ENCODE measurements around the gene FOXO3.
"Not testable (repeated sequence)": the region's sequence is repeated elsewhere in the genome, so short reads cannot be mapped to it uniquely, and the experiment has no call there.

Gene FOXO3

DNA sequence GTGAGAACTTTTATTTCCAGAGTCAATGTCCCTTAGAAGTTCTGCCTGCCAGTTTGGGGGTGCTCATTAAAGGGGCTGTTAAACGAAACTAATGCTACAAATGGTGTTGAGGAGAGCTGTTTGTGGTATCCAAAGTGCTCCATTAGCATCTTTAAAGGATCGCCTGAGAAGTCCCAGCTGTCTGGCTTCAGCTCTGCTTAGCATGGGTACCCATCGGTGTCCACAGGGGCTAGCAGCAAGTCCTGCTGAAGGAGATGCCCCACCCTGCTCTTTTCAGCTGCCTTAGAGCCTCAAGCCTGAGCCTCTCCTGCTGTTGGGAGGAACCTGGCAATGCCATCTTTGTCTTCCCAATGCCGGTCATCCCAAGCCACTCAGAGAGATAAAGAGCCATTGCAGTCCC, 111.1 kb downstream of the FOXO3 start:
- 30 to 33% methylated on average over 4 of the region's 4 CpGs for WGBS, 2 experiments
- H3K36me3 ChIP-seq (ENCODE audit: control insufficient read depth, insufficient read depth, low read length), result no peaks in the 10 kb centered on the region
- no peak overlapping the region for H3K4me3 ChIP-seq (ENCODE audit: insufficient read depth, low read depth, low read length)
- H3K27me3 ChIP-seq (ENCODE audit: control insufficient read depth, insufficient read depth, low read length, poor library complexity, severe bottlenecking), result no peaks in the 10 kb centered on the region
- H3K9me3 ChIP-seq (ENCODE audit: control insufficient read depth, low read length), result no peaks in the 10 kb centered on the region
- no peak overlapping the region for H3K27ac ChIP-seq (ENCODE audit: insufficient read depth, low read depth, low read length, poor library complexity, severe bottlenecking)
- H3K4me1 ChIP-seq (ENCODE audit: control insufficient read depth, insufficient read depth, low read length), result peaks cover 13% of the 10 kb centered on the region

DNA sequence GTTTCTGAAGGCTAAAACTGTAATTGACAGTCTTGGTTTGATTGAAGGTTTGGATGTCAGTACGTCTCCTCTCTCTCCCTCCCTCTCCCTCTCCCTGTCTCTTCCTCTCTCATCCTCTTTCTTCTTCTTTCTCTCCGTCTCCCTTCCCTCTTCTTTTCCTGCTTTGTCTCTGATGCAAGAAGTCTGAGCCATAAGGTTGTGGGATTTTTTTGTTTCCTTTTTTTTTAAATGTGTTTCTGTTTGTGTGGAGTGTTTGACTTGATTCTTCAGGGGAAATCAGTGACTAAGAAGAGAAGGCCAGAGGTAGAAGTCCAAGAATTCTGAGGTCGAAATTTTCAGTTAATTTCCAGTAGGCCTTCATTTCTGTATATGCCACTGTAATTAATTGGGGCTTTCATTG, 111.9 kb downstream of the FOXO3 start:
- Histone ChIP-seq H3K4me1 (ENCODE audit: control insufficient read depth, insufficient read depth, low read length) (peaks cover 5% of the 10 kb centered on the region), H3K27me3 (ENCODE audit: control insufficient read depth, insufficient read depth, low read length, poor library complexity, severe bottlenecking) (no peaks in the 10 kb centered on the region), H3K9me3 (ENCODE audit: control insufficient read depth, low read length) (no peaks in the 10 kb centered on the region), H3K36me3 (ENCODE audit: control insufficient read depth, insufficient read depth, low read length) (no peaks in the 10 kb centered on the region), H3K27ac (ENCODE audit: insufficient read depth, low read depth, low read length, poor library complexity, severe bottlenecking) (no peak overlapping the region), H3K4me3 (ENCODE audit: insufficient read depth, low read depth, low read length) (no peak overlapping the region)
- 86 to 88% methylated on average over 1 to 3 of the region's 3 CpGs for WGBS, 2 experiments

DNA sequence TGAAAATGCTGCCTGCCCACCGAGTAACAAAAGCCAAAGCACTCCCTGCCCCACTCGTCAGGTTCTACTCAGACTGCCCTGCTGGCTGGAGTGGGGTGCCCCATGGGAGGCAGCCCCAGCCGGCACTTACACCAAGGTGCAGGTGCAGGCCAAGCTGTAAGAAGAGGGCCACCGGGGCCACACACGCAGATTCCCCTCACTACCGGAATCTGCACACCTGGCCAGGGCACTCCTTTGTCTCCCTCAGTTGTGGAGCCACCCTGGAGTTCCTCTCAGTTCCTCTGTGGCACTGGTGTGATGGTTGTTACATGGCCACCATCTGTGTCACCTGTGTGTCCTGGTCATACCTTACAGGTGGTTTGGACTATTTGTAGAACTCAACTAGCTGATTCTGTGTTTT, 112.4 kb downstream of the FOXO3 start:
- Histone ChIP-seq H3K4me3 (ENCODE audit: insufficient read depth, low read depth, low read length) (no peak overlapping the region), H3K36me3 (ENCODE audit: control insufficient read depth, insufficient read depth, low read length) (no peaks in the 10 kb centered on the region), H3K4me1 (ENCODE audit: control insufficient read depth, insufficient read depth, low read length) (no peaks in the 10 kb centered on the region), H3K27ac (ENCODE audit: insufficient read depth, low read depth, low read length, poor library complexity, severe bottlenecking) (no peak overlapping the region), H3K9me3 (ENCODE audit: control insufficient read depth, low read length) (no peaks in the 10 kb centered on the region), H3K27me3 (ENCODE audit: control insufficient read depth, insufficient read depth, low read length, poor library complexity, severe bottlenecking) (no peaks in the 10 kb centered on the region)
- WGBS, 2 experiments, result 92 to 95% methylated on average over 6 of the region's 6 CpGs

DNA sequence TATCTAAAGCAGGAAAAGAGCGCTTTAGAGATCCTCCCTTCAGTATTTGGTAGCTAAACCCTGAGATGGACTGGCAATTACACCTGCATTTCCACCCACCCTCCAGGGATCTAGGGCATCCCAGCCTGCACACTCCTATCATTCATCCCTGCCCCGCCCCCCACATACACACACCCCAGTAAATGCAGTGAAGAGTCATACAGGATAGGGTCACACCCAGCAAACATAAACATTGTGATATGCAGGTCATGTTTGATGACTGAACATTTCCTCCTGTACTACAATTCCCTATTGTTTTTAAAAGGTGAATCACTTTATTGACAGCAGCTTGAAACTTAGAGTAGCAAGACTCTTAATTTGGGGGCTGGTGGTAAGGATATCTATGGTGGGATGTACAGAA, 112.9 kb downstream of the FOXO3 start:
- Histone ChIP-seq H3K4me3 (ENCODE audit: insufficient read depth, low read depth, low read length) (no peak overlapping the region), H3K27ac (ENCODE audit: insufficient read depth, low read depth, low read length, poor library complexity, severe bottlenecking) (no peak overlapping the region), H3K36me3 (ENCODE audit: control insufficient read depth, insufficient read depth, low read length) (no peaks in the 10 kb centered on the region), H3K27me3 (ENCODE audit: control insufficient read depth, insufficient read depth, low read length, poor library complexity, severe bottlenecking) (no peaks in the 10 kb centered on the region), H3K4me1 (ENCODE audit: control insufficient read depth, insufficient read depth, low read length) (no peaks in the 10 kb centered on the region), H3K9me3 (ENCODE audit: control insufficient read depth, low read length) (no peaks in the 10 kb centered on the region)
- 69 to 71% methylated on average over 2 of the region's 2 CpGs for WGBS, 2 experiments

DNA sequence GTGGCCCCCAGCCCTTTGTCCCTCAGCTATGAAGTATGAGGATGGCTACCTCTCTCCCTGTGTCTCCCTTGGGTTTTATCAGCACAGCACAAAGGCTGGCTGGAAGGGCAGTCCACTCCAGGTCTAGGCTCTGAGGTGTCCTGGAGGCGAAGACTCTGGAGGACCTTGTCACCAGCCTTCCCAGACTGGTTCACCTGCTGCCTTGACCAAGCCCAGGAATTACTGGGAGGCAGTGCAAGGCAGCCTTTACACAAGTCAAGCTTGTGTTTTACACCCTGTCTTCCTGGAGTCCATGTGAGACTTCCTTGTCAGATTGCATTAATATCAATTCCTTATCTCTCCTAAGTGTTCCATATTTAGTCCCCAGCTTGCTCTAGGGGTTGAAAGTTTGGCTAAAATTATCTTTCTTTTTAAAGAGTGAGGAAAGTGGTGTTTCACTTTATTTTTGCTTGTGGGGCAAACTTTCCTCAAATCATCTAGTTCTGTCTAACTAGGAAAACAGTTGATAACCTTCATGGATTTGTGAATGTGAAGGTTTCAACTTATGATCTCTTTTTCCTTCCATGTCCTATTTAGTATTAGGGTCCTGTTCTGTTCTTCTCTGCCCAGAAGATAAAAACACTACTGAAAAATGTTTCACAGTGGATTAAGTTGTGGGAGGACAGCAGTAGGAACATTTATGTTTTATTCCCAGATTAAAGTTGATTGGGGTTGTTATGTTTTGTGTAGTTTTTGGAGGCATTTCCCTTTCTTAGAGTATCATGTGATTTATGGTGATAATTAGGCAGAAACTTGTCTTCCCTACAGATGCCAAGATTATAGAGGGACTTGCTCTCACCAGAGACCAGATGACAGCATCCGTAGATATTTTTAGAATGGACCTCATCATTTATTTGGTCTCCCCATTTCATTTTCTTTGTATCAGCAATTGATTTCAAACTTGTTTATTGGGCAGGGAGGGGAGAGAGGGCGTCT, 114.8 kb downstream of the FOXO3 start:
- Histone ChIP-seq H3K9me3 (ENCODE audit: control insufficient read depth, low read length) (no peaks in the 10 kb centered on the region), H3K27me3 (ENCODE audit: control insufficient read depth, insufficient read depth, low read length, poor library complexity, severe bottlenecking) (no peaks in the 10 kb centered on the region), H3K27ac (ENCODE audit: insufficient read depth, low read depth, low read length, poor library complexity, severe bottlenecking) (no peak overlapping the region), H3K4me3 (ENCODE audit: insufficient read depth, low read depth, low read length) (no peak overlapping the region), H3K4me1 (ENCODE audit: control insufficient read depth, insufficient read depth, low read length) (no peaks in the 10 kb centered on the region), H3K36me3 (ENCODE audit: control insufficient read depth, insufficient read depth, low read length) (no peaks in the 10 kb centered on the region)
- WGBS, 2 experiments, result 95% methylated on average over 2 to 3 of the region's 3 CpGs

DNA sequence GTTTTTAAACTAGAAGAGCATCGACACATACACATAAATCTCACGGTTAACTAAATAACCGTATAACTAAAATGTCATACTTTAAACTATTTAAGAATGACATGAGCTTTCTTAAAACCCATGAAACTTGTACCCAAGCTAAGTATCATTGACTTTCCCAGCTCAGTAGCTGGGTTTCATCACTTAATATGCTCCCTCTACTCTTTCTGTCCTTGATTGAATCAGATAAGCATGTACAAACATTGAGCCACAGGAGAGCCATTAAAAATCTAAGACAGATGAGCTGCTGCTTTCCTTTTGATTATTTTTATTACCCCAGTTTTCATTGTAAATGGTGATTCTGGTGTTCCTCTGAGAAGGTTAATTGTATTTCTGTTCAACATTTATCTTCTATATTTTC, 115.8 kb downstream of the FOXO3 start:
- no peak overlapping the region for H3K27ac ChIP-seq (ENCODE audit: insufficient read depth, low read depth, low read length, poor library complexity, severe bottlenecking)
- H3K27me3 ChIP-seq (ENCODE audit: control insufficient read depth, insufficient read depth, low read length, poor library complexity, severe bottlenecking), result no peaks in the 10 kb centered on the region
- no peaks in the 10 kb centered on the region for H3K4me1 ChIP-seq (ENCODE audit: control insufficient read depth, insufficient read depth, low read length)
- WGBS, 2 experiments, result 95 to 97% methylated on average over 3 of the region's 3 CpGs
- no peak overlapping the region for H3K4me3 ChIP-seq (ENCODE audit: insufficient read depth, low read depth, low read length)
- H3K36me3 ChIP-seq (ENCODE audit: control insufficient read depth, insufficient read depth, low read length), result no peaks in the 10 kb centered on the region
- H3K9me3 ChIP-seq (ENCODE audit: control insufficient read depth, low read length), result no peaks in the 10 kb centered on the region

DNA sequence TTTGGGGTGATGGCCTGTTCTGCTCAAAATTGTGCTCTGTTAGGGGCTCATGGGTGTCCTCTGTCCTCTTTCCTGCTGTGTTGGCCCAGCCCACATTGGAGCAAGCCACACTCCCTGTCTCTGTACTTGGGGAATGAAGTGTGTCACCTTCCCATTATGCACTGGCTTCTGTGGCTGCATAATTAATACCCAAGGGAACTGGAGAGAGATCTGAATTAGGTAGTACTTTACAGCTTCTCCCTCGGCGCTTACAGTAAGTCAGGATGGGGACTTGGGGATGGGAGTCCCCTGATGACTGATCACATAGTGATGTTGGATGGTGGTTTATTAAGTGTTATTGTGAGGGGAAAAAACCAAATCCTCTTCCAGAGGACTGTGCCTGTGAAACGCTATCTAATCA, 116.6 kb downstream of the FOXO3 start:
- 94 to 96% methylated on average over 3 of the region's 3 CpGs for WGBS, 2 experiments
- Histone ChIP-seq H3K4me1 (ENCODE audit: control insufficient read depth, insufficient read depth, low read length) (no peaks in the 10 kb centered on the region), H3K36me3 (ENCODE audit: control insufficient read depth, insufficient read depth, low read length) (no peaks in the 10 kb centered on the region), H3K9me3 (ENCODE audit: control insufficient read depth, low read length) (no peaks in the 10 kb centered on the region), H3K4me3 (ENCODE audit: insufficient read depth, low read depth, low read length) (no peak overlapping the region), H3K27ac (ENCODE audit: insufficient read depth, low read depth, low read length, poor library complexity, severe bottlenecking) (no peak overlapping the region), H3K27me3 (ENCODE audit: control insufficient read depth, insufficient read depth, low read length, poor library complexity, severe bottlenecking) (no peaks in the 10 kb centered on the region)

DNA sequence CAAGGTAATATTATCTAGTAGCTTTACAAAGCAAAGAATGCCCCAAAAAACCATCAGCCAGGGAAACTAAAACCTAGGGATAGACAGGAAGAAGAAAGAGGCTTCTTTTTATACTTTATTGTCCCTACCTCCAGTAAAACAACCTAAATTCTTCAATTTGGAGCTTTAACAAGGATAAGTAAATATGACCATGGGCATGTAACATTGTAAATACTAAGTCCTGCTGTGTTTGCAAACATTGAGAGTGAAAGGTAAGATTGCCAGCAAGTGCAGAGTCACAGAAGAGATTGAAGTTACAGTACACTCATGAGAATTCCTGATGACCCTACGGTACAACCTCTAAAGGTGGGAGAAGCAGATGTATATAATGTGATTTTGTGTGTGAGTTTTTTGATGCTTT, 117.2 kb downstream of the FOXO3 start:
- WGBS, 2 experiments, result 77 to 96% methylated on average over 1 of the region's 1 CpG
- Histone ChIP-seq H3K27ac (ENCODE audit: insufficient read depth, low read depth, low read length, poor library complexity, severe bottlenecking) (no peak overlapping the region), H3K4me3 (ENCODE audit: insufficient read depth, low read depth, low read length) (no peak overlapping the region), H3K27me3 (ENCODE audit: control insufficient read depth, insufficient read depth, low read length, poor library complexity, severe bottlenecking) (no peaks in the 10 kb centered on the region), H3K9me3 (ENCODE audit: control insufficient read depth, low read length) (no peaks in the 10 kb centered on the region), H3K36me3 (ENCODE audit: control insufficient read depth, insufficient read depth, low read length) (no peaks in the 10 kb centered on the region), H3K4me1 (ENCODE audit: control insufficient read depth, insufficient read depth, low read length) (no peaks in the 10 kb centered on the region)

DNA sequence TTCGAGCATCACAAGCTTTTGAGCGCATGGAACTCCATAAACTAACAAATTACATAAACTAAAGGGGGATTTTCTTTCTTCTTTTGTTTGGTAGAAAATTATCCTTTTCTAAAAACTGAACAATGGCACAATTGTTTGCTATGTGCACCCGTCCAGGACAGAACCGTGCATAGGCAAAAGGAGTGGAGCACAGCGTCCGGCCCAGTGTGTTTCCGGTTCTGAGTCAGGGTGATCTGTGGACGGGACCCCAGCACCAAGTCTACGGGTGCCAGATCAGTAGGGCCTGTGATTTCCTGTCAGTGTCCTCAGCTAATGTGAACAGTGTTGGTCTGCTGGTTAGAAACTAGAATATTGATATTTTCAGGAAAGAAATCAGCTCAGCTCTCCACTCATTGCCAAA, 119.6 kb downstream of the FOXO3 start:
- H3K27ac ChIP-seq (ENCODE audit: insufficient read depth, low read depth, low read length, poor library complexity, severe bottlenecking); H3K36me3 ChIP-seq (ENCODE audit: control insufficient read depth, insufficient read depth, low read length); H3K27me3 ChIP-seq (ENCODE audit: control insufficient read depth, insufficient read depth, low read length, poor library complexity, severe bottlenecking); H3K9me3 ChIP-seq (ENCODE audit: control insufficient read depth, low read length); H3K4me3 ChIP-seq (ENCODE audit: insufficient read depth, low read depth, low read length); H3K4me1 ChIP-seq (ENCODE audit: control insufficient read depth, insufficient read depth, low read length): not testable (repeated sequence)
- 93 to 96% methylated on average over 8 of the region's 9 CpGs for WGBS, 2 experiments

DNA sequence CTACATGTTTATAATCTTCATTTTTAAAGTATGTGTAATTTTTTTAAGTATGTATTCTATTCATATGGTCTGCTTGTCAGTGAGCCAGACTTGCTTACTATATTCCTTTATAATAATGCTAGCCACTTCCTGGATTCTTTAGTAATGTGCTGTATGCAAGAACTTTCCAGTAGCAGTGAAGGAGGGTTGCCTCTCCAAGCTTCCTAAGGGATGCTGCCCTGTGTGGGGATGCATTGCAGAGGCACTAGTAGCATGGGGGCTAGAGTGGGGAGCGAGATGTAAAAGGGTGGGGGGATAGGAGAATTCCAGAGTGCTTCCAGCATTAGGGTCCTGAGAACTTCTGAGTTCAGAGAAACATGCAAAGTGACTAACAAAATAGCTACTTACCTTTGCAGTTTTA, 121.0 kb downstream of the FOXO3 start:
- H3K27ac ChIP-seq (ENCODE audit: insufficient read depth, low read depth, low read length, poor library complexity, severe bottlenecking); H3K27me3 ChIP-seq (ENCODE audit: control insufficient read depth, insufficient read depth, low read length, poor library complexity, severe bottlenecking); H3K4me1 ChIP-seq (ENCODE audit: control insufficient read depth, insufficient read depth, low read length); H3K9me3 ChIP-seq (ENCODE audit: control insufficient read depth, low read length); H3K36me3 ChIP-seq (ENCODE audit: control insufficient read depth, insufficient read depth, low read length); H3K4me3 ChIP-seq (ENCODE audit: insufficient read depth, low read depth, low read length): not testable (repeated sequence)
- WGBS, 2 experiments, result 86 to 94% methylated on average over 1 of the region's 1 CpG
